Glutamatergic neuron (in vitro differentiated cells): ENCODE results near the gene DMRTA2. TPM values are rescaled to one million over a fixed set of nuclear protein-coding genes. Genes with fewer than 3 reads are reported as not detected.
"Not testable (repeated sequence)": the region's sequence is repeated elsewhere in the genome, so short reads cannot be mapped to it uniquely, and the experiment has no call there.

ENCODE experiments used
- DNase-seq: peaks from one replicate; pipeline ENCODE4 v3.0.0; 2022
- H3K27ac Mint-ChIP-seq: one replicate; pipeline ENCODE4 v1.8.0; 2020; ENCODE audit warnings: mild to moderate bottlenecking, mixed read lengths, inconsistent platforms; ENCODE audit not compliant: unreplicated experiment
- H3K27me3 Mint-ChIP-seq: one replicate; pipeline ENCODE4 v1.8.0; 2020; ENCODE audit warnings: mild to moderate bottlenecking, moderate library complexity, mixed read lengths, inconsistent platforms; ENCODE audit not compliant: unreplicated experiment
- H3K36me3 Mint-ChIP-seq: one replicate; pipeline ENCODE4 v1.8.0; 2020; ENCODE audit warnings: mild to moderate bottlenecking, mixed read lengths, inconsistent platforms; ENCODE audit not compliant: unreplicated experiment
- H3K4me1 Mint-ChIP-seq: one replicate; pipeline ENCODE4 v1.8.0; 2020; ENCODE audit warnings: mild to moderate bottlenecking, low read depth, mixed read lengths, inconsistent platforms; ENCODE audit not compliant: unreplicated experiment
- H3K4me3 Mint-ChIP-seq: one replicate; pipeline ENCODE4 v1.8.0; 2020; ENCODE audit warnings: mild to moderate bottlenecking, mixed read lengths, inconsistent platforms; ENCODE audit not compliant: unreplicated experiment
- H3K9me3 Mint-ChIP-seq: one replicate; pipeline ENCODE4 v1.8.0; 2020; ENCODE audit warnings: mild to moderate bottlenecking, moderate library complexity, mixed read lengths, inconsistent platforms; ENCODE audit not compliant: unreplicated experiment
- CTCF ChIP-seq: fragments of 200-600 bp; sonication (generic); IDR thresholded peaks from one replicate; pipeline ENCODE4 v1.5.0; 2021; ENCODE audit not compliant: partially characterized antibody, unreplicated experiment
- total RNA-seq: library from RNA; stranded (reverse); fragmentation: NEBNext Ultra II Directional; extraction: Animal tissue kit (Norgen Biotek cat#: 25700); gene quantifications from one replicate; pipeline ENCODE4 v1.2.1, GENCODE V29; 2021; ENCODE audit not compliant: unreplicated experiment

The DMRTA2 gene
- total RNA-seq, 1 donor from 2014 or later: 0.42 TPM

- H3K36me3 Mint-ChIP-seq: peaks cover 9% of the 10 kb centered on the region
Observed at GRCh38 chr1:50412813-50413476, 10.3 kb downstream of the DMRTA2 start.

GRCh38 chr1:50405814-50406213 is 17.4 kb downstream of the DMRTA2 start:
- Mint-ChIP-seq H3K4me3 (no peak overlapping the region), H3K9me3 (no peaks in the 10 kb centered on the region), H3K36me3 (peaks cover 7% of the 10 kb centered on the region), H3K4me1 (no peaks in the 10 kb centered on the region), H3K27me3 (peaks cover 3% of the 10 kb centered on the region), H3K27ac (no peak overlapping the region)
- DNase-seq: no peak
- TF ChIP-seq CTCF: no peak

More at GRCh38 chr1:50412813-50413476, 10.3 kb downstream of the DMRTA2 start:
- no peak overlapping the region for H3K27ac Mint-ChIP-seq
- no peak overlapping the region for H3K4me3 Mint-ChIP-seq
- H3K27me3 Mint-ChIP-seq: peaks cover 28% of the 10 kb centered on the region
- TF ChIP-seq CTCF: no peak
- DNase-seq: no peak
- H3K4me1 Mint-ChIP-seq: no peaks in the 10 kb centered on the region
- H3K9me3 Mint-ChIP-seq: peaks cover 3% of the 10 kb centered on the region

GRCh38 chr1:50393522-50394120 is 29.6 kb downstream of the DMRTA2 start:
- no peak overlapping the region for H3K27ac Mint-ChIP-seq

GRCh38 chr1:50381551-50381950 is 41.7 kb downstream of the DMRTA2 start:
- not testable (repeated sequence) for H3K36me3 Mint-ChIP-seq, H3K27ac Mint-ChIP-seq, H3K27me3 Mint-ChIP-seq, H3K9me3 Mint-ChIP-seq, H3K4me3 Mint-ChIP-seq, H3K4me1 Mint-ChIP-seq, DNase-seq

More at GRCh38 chr1:50393522-50394120, 29.6 kb downstream of the DMRTA2 start:
- H3K4me1 Mint-ChIP-seq: no peaks in the 10 kb centered on the region
- no peak for TF ChIP-seq CTCF
- H3K9me3 Mint-ChIP-seq: no peaks in the 10 kb centered on the region
- no peak overlapping the region for H3K4me3 Mint-ChIP-seq
- no peaks in the 10 kb centered on the region for H3K36me3 Mint-ChIP-seq
- no peaks in the 10 kb centered on the region for H3K27me3 Mint-ChIP-seq
- no peak for DNase-seq

GRCh38 chr1:50378770-50379169 is 44.5 kb downstream of the DMRTA2 start:
- no peak for TF ChIP-seq CTCF
- H3K27ac Mint-ChIP-seq: no peak overlapping the region
- peaks cover 3% of the 10 kb centered on the region for H3K9me3 Mint-ChIP-seq
- H3K4me3 Mint-ChIP-seq: no peak overlapping the region
- H3K4me1 Mint-ChIP-seq: peaks cover 1% of the 10 kb centered on the region
- peaks cover 6% of the 10 kb centered on the region for H3K36me3 Mint-ChIP-seq
- H3K27me3 Mint-ChIP-seq: no peaks in the 10 kb centered on the region
- DNase-seq: no peak
